ENCODE data around the gene KLK2.

KLK2 gene

GRCh38 chr19:50831026-50831396 lies 42.2 kb upstream of the KLK2 start:
- no peaks in the 10 kb centered on the region for H3K4me1 ChIP-seq (ENCODE audit: control insufficient read depth, low read depth, low read length)
- H2BK120ac ChIP-seq (ENCODE audit: low read depth, low read length) = no peak overlapping the region
- H3K4me3 ChIP-seq (ENCODE audit: low read length) = no peak overlapping the region
- no peak for DNase-seq
- no peaks in the 10 kb centered on the region for H3K79me1 ChIP-seq (ENCODE audit: low read length)
- no peak overlapping the region for H3K4me2 ChIP-seq (ENCODE audit: low read length)
- peaks cover 2% of the 10 kb centered on the region for H3K27me3 ChIP-seq (ENCODE audit: insufficient read depth, low read length, poor library complexity)
- H3K9ac ChIP-seq (ENCODE audit: low read length) = no peak overlapping the region
- no peaks in the 10 kb centered on the region for H3K79me2 ChIP-seq (ENCODE audit: control insufficient read depth, insufficient read depth, low read length)
- H4K8ac ChIP-seq (ENCODE audit: low read depth, low read length) = no peak overlapping the region
- H3K36me3 ChIP-seq (ENCODE audit: control insufficient read depth, insufficient read depth, low read length) = no peaks in the 10 kb centered on the region
- no peak overlapping the region for H3K27ac ChIP-seq (ENCODE audit: low read depth, low read length)
- no peak overlapping the region for H3K56ac ChIP-seq (ENCODE audit: low read length)
- H4K5ac ChIP-seq (ENCODE audit: low read length) = no peak overlapping the region
- no peak overlapping the region for H2BK5ac ChIP-seq (ENCODE audit: low read length)
- H2AK5ac ChIP-seq (ENCODE audit: low read length) = no peak overlapping the region
- H3K23ac ChIP-seq (ENCODE audit: low read length) = no peak overlapping the region
- no peak overlapping the region for H2BK15ac ChIP-seq (replicated peaks; ENCODE audit: low read depth)
- no peak overlapping the region for H3K4ac ChIP-seq (ENCODE audit: low read depth, low read length)
- H3K18ac ChIP-seq (ENCODE audit: low read length) = no peak overlapping the region
- WGBS (ENCODE audit: extremely low coverage, insufficient coverage, low lambda C conversion rate) = no CpG with 5 or more reads among the region's 7 CpGs

GRCh38 chr19:50832666-50833065 lies 40.6 kb upstream of the KLK2 start:
- Histone ChIP-seq H3K4ac (ENCODE audit: low read depth, low read length) (no peak overlapping the region), H3K18ac (ENCODE audit: low read length) (no peak overlapping the region), H3K23ac (ENCODE audit: low read length) (no peak overlapping the region), H3K56ac (ENCODE audit: low read length) (no peak overlapping the region), H3K27ac (ENCODE audit: low read depth, low read length) (no peak overlapping the region), H2AK5ac (ENCODE audit: low read length) (no peak overlapping the region), H3K9ac (ENCODE audit: low read length) (no peak overlapping the region), H3K79me1 (ENCODE audit: low read length) (no peaks in the 10 kb centered on the region), H2BK120ac (ENCODE audit: low read depth, low read length) (no peak overlapping the region), H2BK5ac (ENCODE audit: low read length) (no peak overlapping the region), H3K27me3 (ENCODE audit: insufficient read depth, low read length, poor library complexity) (peaks cover 2% of the 10 kb centered on the region), H3K4me2 (ENCODE audit: low read length) (no peak overlapping the region), H2BK15ac (replicated peaks; ENCODE audit: low read depth) (no peak overlapping the region), H3K4me3 (ENCODE audit: low read length) (no peak overlapping the region), H4K8ac (ENCODE audit: low read depth, low read length) (no peak overlapping the region), H3K4me1 (ENCODE audit: control insufficient read depth, low read depth, low read length) (no peaks in the 10 kb centered on the region), H3K79me2 (ENCODE audit: control insufficient read depth, insufficient read depth, low read length) (no peaks in the 10 kb centered on the region), H3K36me3 (ENCODE audit: control insufficient read depth, insufficient read depth, low read length) (no peaks in the 10 kb centered on the region), H4K5ac (ENCODE audit: low read length) (no peak overlapping the region)
- no peak for DNase-seq
- no CpG with 5 or more reads among the region's 8 CpGs for WGBS (ENCODE audit: extremely low coverage, insufficient coverage, low lambda C conversion rate)

GRCh38 chr19:50833117-50833801 lies 40.0 kb upstream of the KLK2 start, which contains the start of gene KLK15:
TSS of gene KLK15 (minus strand) at chr19:50833574. CDS start at chr19:50831492, 2,082 bp downstream.
- Histone ChIP-seq H3K4me3 (ENCODE audit: low read length) (no peak within 1 kb of the TSS), H4K8ac (ENCODE audit: low read depth, low read length) (no peak within 1 kb of the TSS), H3K27ac (ENCODE audit: low read depth, low read length) (no peak within 1 kb of the TSS), H3K9ac (ENCODE audit: low read length) (no peak within 1 kb of the TSS), H2BK15ac (replicated peaks; ENCODE audit: low read depth) (no peak within 1 kb of the TSS), H3K23ac (ENCODE audit: low read length) (no peak within 1 kb of the TSS), H3K79me2 (ENCODE audit: control insufficient read depth, insufficient read depth, low read length) (no peaks in the 10 kb centered on the region), H2BK120ac (ENCODE audit: low read depth, low read length) (no peak within 1 kb of the TSS), H3K4me1 (ENCODE audit: control insufficient read depth, low read depth, low read length) (no peaks in the 10 kb centered on the region), H2BK5ac (ENCODE audit: low read length) (no peak within 1 kb of the TSS), H2AK5ac (ENCODE audit: low read length) (no peak within 1 kb of the TSS), H3K27me3 (ENCODE audit: insufficient read depth, low read length, poor library complexity) (peaks cover 2% of the 10 kb centered on the region), H3K79me1 (ENCODE audit: low read length) (no peaks in the 10 kb centered on the region), H4K5ac (ENCODE audit: low read length) (no peak within 1 kb of the TSS), H3K36me3 (ENCODE audit: control insufficient read depth, insufficient read depth, low read length) (no peaks in the 10 kb centered on the region), H3K4me2 (ENCODE audit: low read length) (no peak within 1 kb of the TSS), H3K4ac (ENCODE audit: low read depth, low read length) (no peak within 1 kb of the TSS), H3K56ac (ENCODE audit: low read length) (no peak within 1 kb of the TSS), H3K18ac (ENCODE audit: low read length) (no peak within 1 kb of the TSS)
- no peak for DNase-seq
- no CpG with 5 or more reads among the region's 8 CpGs for WGBS (ENCODE audit: extremely low coverage, insufficient coverage, low lambda C conversion rate)

GRCh38 chr19:50833802-50834167 lies 39.5 kb upstream of the KLK2 start:
- WGBS (ENCODE audit: extremely low coverage, insufficient coverage, low lambda C conversion rate) = no CpG with 5 or more reads among the region's 6 CpGs
- H3K27me3 ChIP-seq (ENCODE audit: insufficient read depth, low read length, poor library complexity) = peaks cover 2% of the 10 kb centered on the region
- H4K5ac ChIP-seq (ENCODE audit: low read length) = no peak overlapping the region
- H2BK120ac ChIP-seq (ENCODE audit: low read depth, low read length) = no peak overlapping the region
- no peaks in the 10 kb centered on the region for H3K36me3 ChIP-seq (ENCODE audit: control insufficient read depth, insufficient read depth, low read length)
- H3K4me2 ChIP-seq (ENCODE audit: low read length) = no peak overlapping the region
- H3K23ac ChIP-seq (ENCODE audit: low read length) = no peak overlapping the region
- H3K79me2 ChIP-seq (ENCODE audit: control insufficient read depth, insufficient read depth, low read length) = no peaks in the 10 kb centered on the region
- no peak overlapping the region for H4K8ac ChIP-seq (ENCODE audit: low read depth, low read length)
- no peak overlapping the region for H2BK5ac ChIP-seq (ENCODE audit: low read length)
- no peak overlapping the region for H3K27ac ChIP-seq (ENCODE audit: low read depth, low read length)
- H3K56ac ChIP-seq (ENCODE audit: low read length) = no peak overlapping the region
- no peak for DNase-seq
- no peaks in the 10 kb centered on the region for H3K79me1 ChIP-seq (ENCODE audit: low read length)
- H3K9ac ChIP-seq (ENCODE audit: low read length) = no peak overlapping the region
- H3K4ac ChIP-seq (ENCODE audit: low read depth, low read length) = no peak overlapping the region
- no peak overlapping the region for H2AK5ac ChIP-seq (ENCODE audit: low read length)
- H2BK15ac ChIP-seq (replicated peaks; ENCODE audit: low read depth) = no peak overlapping the region
- no peak overlapping the region for H3K18ac ChIP-seq (ENCODE audit: low read length)
- H3K4me1 ChIP-seq (ENCODE audit: control insufficient read depth, low read depth, low read length) = no peaks in the 10 kb centered on the region
- no peak overlapping the region for H3K4me3 ChIP-seq (ENCODE audit: low read length)

- no peak for DNase-seq
- no peak overlapping the region for H4K8ac ChIP-seq (ENCODE audit: low read depth, low read length)
- H3K79me2 ChIP-seq (ENCODE audit: control insufficient read depth, insufficient read depth, low read length) = no peaks in the 10 kb centered on the region
- no peaks in the 10 kb centered on the region for H3K36me3 ChIP-seq (ENCODE audit: control insufficient read depth, insufficient read depth, low read length)
- H2AK5ac ChIP-seq (ENCODE audit: low read length) = no peak overlapping the region
- H2BK5ac ChIP-seq (ENCODE audit: low read length) = no peak overlapping the region
- no peak overlapping the region for H3K18ac ChIP-seq (ENCODE audit: low read length)
- no peak overlapping the region for H4K5ac ChIP-seq (ENCODE audit: low read length)
- H3K4me1 ChIP-seq (ENCODE audit: control insufficient read depth, low read depth, low read length) = no peaks in the 10 kb centered on the region
- no peak overlapping the region for H3K27ac ChIP-seq (ENCODE audit: low read depth, low read length)
- H3K4ac ChIP-seq (ENCODE audit: low read depth, low read length) = no peak overlapping the region
- no peak overlapping the region for H3K23ac ChIP-seq (ENCODE audit: low read length)
- H2BK15ac ChIP-seq (replicated peaks; ENCODE audit: low read depth) = no peak overlapping the region
- peak overlapping the region; percentile 78 for H3K4me3 ChIP-seq (ENCODE audit: low read length)
- no CpG with 5 or more reads among the region's 13 CpGs for WGBS (ENCODE audit: extremely low coverage, insufficient coverage, low lambda C conversion rate)
- H2BK120ac ChIP-seq (ENCODE audit: low read depth, low read length) = no peak overlapping the region
- peak overlapping the region; percentile 95 for H3K56ac ChIP-seq (ENCODE audit: low read length)
- H3K9ac ChIP-seq (ENCODE audit: low read length) = peak overlapping the region; percentile 88
- H3K4me2 ChIP-seq (ENCODE audit: low read length) = peak overlapping the region; percentile 31
- H3K27me3 ChIP-seq (ENCODE audit: insufficient read depth, low read length, poor library complexity) = peaks cover 2% of the 10 kb centered on the region
- H3K79me1 ChIP-seq (ENCODE audit: low read length) = no peaks in the 10 kb centered on the region
Measured at GRCh38 chr19:50835103-50835784, 38.0 kb upstream of the KLK2 start.

Measured in mesendoderm (in vitro differentiated cells).